K562 (cell line): ENCODE results near the gene TJP2. TPM values are rescaled to one million over a fixed set of nuclear protein-coding genes. Genes with fewer than 3 reads are reported as not detected.
A peak's percentile ranks its signal among the peaks of the same experiment; 100 is the strongest.

ENCODE experiments used
- ATF2 ChIP-seq: sonication (generic); formaldehyde crosslinking; IDR thresholded peaks from 2 replicates; pipeline ENCODE4 v1.8.1; 2022; ENCODE audit warnings: missing genetic modification reagents
- EP300 ChIP-seq: IDR thresholded peaks from 2 replicates; pipeline ENCODE4 v1.6.1; 2012; ENCODE audit warnings: low read length, improper control_type of control experiment
- FIP1L1 ChIP-seq: fragments of 200-400 bp; formaldehyde crosslinking; IDR thresholded peaks from 2 replicates; pipeline ENCODE4 v1.6.1; 2018; ENCODE audit warnings: mild to moderate bottlenecking, low read depth, low read length; ENCODE audit not compliant: poor library complexity, severe bottlenecking
- FOXJ2 ChIP-seq: fragments of 200-800 bp; sonication (Bioruptor generic); IDR thresholded peaks from 2 replicates; pipeline ENCODE4 v1.6.1; 2016; ENCODE audit warnings: missing genetic modification characterization, missing compliant biosample characterization
- GATAD2A ChIP-seq: fragments of 450-650 bp; IDR thresholded peaks from 2 replicates; pipeline ENCODE4 v1.6.1; 2017
- HNRNPLL ChIP-seq: fragments of 200-400 bp; formaldehyde crosslinking; IDR thresholded peaks from 2 replicates; pipeline ENCODE4 v1.6.1; 2017; ENCODE audit warnings: low read length, low read depth, mild to moderate bottlenecking; ENCODE audit not compliant: poor library complexity, severe bottlenecking
- HSF4 ChIP-seq: fragments of 250-450 bp; sonication (Bioruptor Pico); IDR thresholded peaks from 2 replicates; pipeline ENCODE4 v2.1.2; 2022; ENCODE audit warnings: mild to moderate bottlenecking, moderate library complexity, borderline replicate concordance
- KLF6 ChIP-seq: fragments of 250-450 bp; sonication (Bioruptor Pico); IDR thresholded peaks from 2 replicates; pipeline ENCODE4 v1.4.0; 2020; ENCODE audit warnings: mild to moderate bottlenecking, moderate library complexity, borderline replicate concordance
- NFYB ChIP-seq: IDR thresholded peaks from 2 replicates; pipeline ENCODE4 v1.6.1; 2011; ENCODE audit warnings: mild to moderate bottlenecking, moderate library complexity; ENCODE audit not compliant: insufficient read length; ENCODE audit errors: extremely low read depth
- NR3C1 ChIP-seq: sonication (generic); formaldehyde crosslinking; IDR thresholded peaks from 2 replicates; pipeline ENCODE4 v1.8.1; 2022; ENCODE audit warnings: missing genetic modification reagents
- PTRF ChIP-seq: fragments of 450-650 bp; IDR thresholded peaks from 2 replicates; pipeline ENCODE4 v1.6.1; 2016; ENCODE audit warnings: mild to moderate bottlenecking, missing genetic modification characterization, missing compliant biosample characterization
- TAF15 ChIP-seq: fragments of 200-400 bp; formaldehyde crosslinking; IDR thresholded peaks from 2 replicates; pipeline ENCODE4 v1.6.1; 2017; ENCODE audit warnings: mild to moderate bottlenecking, low read depth, low read length, moderate library complexity
- ZNF165 ChIP-seq: fragments of 250-450 bp; sonication (Bioruptor Pico); IDR thresholded peaks from 2 replicates; pipeline ENCODE4 v1.4.0; 2020; ENCODE audit warnings: borderline replicate concordance
- ZNF175 ChIP-seq: fragments of 200-800 bp; sonication (Bioruptor generic); IDR thresholded peaks from 2 replicates; pipeline ENCODE4 v1.6.1; 2016; ENCODE audit warnings: low read depth, mild to moderate bottlenecking, missing genetic modification characterization, missing compliant biosample characterization
- ZNF282 ChIP-seq: sonication (generic); formaldehyde crosslinking; IDR thresholded peaks from 2 replicates; pipeline ENCODE4 v1.8.1; 2023; ENCODE audit warnings: missing genetic modification reagents
- polyA plus RNA-seq, 8 experiments: library from polyadenylated mRNA; depleted of rRNA in 4 of 8; stranded (reverse) in 5 of 8; unstranded in 3 of 8; fragments of >200 nt; fragmentation: Nextera tagmentation in 2 of 8; fragmentation: Illumina TruSeq in 1 of 8; extraction: Ambion mirVana in 2 of 8; extraction: Trizol in 1 of 8; gene quantifications; 2 replicates each; pipeline versions ENCODE4 v1.2.1 to v1.2.3, GENCODE V29; 2011 to 2014; ENCODE audit warnings: inconsistent platforms in 1 of 8, missing spikeins in 1 of 8
- total RNA-seq, 7 experiments: library from RNA; depleted of rRNA in 6 of 7; stranded (reverse); fragments of >200 nt in 6 of 7; fragmentation: Illumina TruSeq in 2 of 7; extraction: Trizol in 2 of 7; gene quantifications; 2 replicates each; pipeline versions ENCODE4 v1.2.1 to v1.2.3, GENCODE V29; 2011 to 2021; ENCODE audit warnings: low replicate concordance in 1 of 7
- TF ChIP-seq, protein P1 (sequence below): fragments of 450-650 bp; IDR thresholded peaks from 2 replicates; pipeline ENCODE4 v1.6.1; 2016; ENCODE audit warnings: mild to moderate bottlenecking, moderate library complexity
- TF ChIP-seq, protein P2 (sequence below): fragments of 250-450 bp; sonication (Bioruptor Pico); IDR thresholded peaks from 2 replicates; pipeline ENCODE4 v1.5.0; 2021

Gene TJP2
- total and polyA plus RNA-seq, 9 of the 15 experiments (the other 6 are each of a cell fraction or from before 2014, with no cell fraction given): 4.0 to 24.1 (median 16.8) TPM

DNA sequence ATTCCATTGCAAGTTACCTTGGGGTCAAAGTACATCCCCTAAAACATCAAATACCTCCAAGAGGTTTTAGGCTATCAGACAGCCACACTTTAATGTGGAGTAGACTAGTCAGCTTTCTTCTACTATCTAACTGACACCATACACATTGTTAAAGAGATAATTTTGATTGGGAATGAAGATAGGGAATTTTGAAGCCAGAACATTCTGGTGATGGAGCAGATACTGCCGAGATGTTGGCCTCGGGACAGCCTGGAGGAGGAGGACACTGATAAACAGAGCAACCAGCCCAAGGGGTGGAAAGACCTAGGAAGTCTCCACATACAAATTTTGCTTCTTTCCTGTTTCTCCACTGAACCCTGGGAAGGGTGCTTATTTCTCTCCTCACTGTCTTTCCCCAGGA is 14.9 kb downstream of the TJP2 start (continued):
- TF ChIP-seq NR3C1 (no peak), ZNF282 (no peak), HSF4 (CRISPR knock-in tag) (no peak), PTRF (no peak), GATAD2A (no peak), ZNF165 (CRISPR knock-in tag) (no peak), KLF6 (CRISPR knock-in tag) (no peak), FIP1L1 (no peak), NFYB (no peak), ATF2 (no peak), ZNF175 (CRISPR knock-in tag) (no peak), FOXJ2 (tag) (no peak), HNRNPLL (no peak), TAF15 (no peak), EP300 (peak; percentile 89)
- TF ChIP-seq, protein P1, sequence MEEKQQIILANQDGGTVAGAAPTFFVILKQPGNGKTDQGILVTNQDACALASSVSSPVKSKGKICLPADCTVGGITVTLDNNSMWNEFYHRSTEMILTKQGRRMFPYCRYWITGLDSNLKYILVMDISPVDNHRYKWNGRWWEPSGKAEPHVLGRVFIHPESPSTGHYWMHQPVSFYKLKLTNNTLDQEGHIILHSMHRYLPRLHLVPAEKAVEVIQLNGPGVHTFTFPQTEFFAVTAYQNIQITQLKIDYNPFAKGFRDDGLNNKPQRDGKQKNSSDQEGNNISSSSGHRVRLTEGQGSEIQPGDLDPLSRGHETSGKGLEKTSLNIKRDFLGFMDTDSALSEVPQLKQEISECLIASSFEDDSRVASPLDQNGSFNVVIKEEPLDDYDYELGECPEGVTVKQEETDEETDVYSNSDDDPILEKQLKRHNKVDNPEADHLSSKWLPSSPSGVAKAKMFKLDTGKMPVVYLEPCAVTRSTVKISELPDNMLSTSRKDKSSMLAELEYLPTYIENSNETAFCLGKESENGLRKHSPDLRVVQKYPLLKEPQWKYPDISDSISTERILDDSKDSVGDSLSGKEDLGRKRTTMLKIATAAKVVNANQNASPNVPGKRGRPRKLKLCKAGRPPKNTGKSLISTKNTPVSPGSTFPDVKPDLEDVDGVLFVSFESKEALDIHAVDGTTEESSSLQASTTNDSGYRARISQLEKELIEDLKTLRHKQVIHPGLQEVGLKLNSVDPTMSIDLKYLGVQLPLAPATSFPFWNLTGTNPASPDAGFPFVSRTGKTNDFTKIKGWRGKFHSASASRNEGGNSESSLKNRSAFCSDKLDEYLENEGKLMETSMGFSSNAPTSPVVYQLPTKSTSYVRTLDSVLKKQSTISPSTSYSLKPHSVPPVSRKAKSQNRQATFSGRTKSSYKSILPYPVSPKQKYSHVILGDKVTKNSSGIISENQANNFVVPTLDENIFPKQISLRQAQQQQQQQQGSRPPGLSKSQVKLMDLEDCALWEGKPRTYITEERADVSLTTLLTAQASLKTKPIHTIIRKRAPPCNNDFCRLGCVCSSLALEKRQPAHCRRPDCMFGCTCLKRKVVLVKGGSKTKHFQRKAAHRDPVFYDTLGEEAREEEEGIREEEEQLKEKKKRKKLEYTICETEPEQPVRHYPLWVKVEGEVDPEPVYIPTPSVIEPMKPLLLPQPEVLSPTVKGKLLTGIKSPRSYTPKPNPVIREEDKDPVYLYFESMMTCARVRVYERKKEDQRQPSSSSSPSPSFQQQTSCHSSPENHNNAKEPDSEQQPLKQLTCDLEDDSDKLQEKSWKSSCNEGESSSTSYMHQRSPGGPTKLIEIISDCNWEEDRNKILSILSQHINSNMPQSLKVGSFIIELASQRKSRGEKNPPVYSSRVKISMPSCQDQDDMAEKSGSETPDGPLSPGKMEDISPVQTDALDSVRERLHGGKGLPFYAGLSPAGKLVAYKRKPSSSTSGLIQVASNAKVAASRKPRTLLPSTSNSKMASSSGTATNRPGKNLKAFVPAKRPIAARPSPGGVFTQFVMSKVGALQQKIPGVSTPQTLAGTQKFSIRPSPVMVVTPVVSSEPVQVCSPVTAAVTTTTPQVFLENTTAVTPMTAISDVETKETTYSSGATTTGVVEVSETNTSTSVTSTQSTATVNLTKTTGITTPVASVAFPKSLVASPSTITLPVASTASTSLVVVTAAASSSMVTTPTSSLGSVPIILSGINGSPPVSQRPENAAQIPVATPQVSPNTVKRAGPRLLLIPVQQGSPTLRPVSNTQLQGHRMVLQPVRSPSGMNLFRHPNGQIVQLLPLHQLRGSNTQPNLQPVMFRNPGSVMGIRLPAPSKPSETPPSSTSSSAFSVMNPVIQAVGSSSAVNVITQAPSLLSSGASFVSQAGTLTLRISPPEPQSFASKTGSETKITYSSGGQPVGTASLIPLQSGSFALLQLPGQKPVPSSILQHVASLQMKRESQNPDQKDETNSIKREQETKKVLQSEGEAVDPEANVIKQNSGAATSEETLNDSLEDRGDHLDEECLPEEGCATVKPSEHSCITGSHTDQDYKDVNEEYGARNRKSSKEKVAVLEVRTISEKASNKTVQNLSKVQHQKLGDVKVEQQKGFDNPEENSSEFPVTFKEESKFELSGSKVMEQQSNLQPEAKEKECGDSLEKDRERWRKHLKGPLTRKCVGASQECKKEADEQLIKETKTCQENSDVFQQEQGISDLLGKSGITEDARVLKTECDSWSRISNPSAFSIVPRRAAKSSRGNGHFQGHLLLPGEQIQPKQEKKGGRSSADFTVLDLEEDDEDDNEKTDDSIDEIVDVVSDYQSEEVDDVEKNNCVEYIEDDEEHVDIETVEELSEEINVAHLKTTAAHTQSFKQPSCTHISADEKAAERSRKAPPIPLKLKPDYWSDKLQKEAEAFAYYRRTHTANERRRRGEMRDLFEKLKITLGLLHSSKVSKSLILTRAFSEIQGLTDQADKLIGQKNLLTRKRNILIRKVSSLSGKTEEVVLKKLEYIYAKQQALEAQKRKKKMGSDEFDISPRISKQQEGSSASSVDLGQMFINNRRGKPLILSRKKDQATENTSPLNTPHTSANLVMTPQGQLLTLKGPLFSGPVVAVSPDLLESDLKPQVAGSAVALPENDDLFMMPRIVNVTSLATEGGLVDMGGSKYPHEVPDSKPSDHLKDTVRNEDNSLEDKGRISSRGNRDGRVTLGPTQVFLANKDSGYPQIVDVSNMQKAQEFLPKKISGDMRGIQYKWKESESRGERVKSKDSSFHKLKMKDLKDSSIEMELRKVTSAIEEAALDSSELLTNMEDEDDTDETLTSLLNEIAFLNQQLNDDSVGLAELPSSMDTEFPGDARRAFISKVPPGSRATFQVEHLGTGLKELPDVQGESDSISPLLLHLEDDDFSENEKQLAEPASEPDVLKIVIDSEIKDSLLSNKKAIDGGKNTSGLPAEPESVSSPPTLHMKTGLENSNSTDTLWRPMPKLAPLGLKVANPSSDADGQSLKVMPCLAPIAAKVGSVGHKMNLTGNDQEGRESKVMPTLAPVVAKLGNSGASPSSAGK: no peak
- TF ChIP-seq, protein P2, sequence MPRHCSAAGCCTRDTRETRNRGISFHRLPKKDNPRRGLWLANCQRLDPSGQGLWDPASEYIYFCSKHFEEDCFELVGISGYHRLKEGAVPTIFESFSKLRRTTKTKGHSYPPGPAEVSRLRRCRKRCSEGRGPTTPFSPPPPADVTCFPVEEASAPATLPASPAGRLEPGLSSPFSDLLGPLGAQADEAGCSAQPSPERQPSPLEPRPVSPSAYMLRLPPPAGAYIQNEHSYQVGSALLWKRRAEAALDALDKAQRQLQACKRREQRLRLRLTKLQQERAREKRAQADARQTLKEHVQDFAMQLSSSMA: no peak
